Ramos (cell line): ENCODE measurements around the gene CCDC116.
"Not testable (repeated sequence)": the region's sequence is repeated elsewhere in the genome, so short reads cannot be mapped to it uniquely, and the experiment has no call there.

Experiments
- in situ Hi-C: fragments of 300-500 bp; cut with MboI; formaldehyde crosslinking; loops from one replicate; pipeline ENCODE4 v1.14.3; 2022; ENCODE audit warnings: low sequenced_read_pairs; ENCODE audit not compliant: unreplicated experiment

CCDC116 gene

GRCh38 chr22:21606775-21607174 lies 25.8 kb upstream of the CCDC116 start:
- in situ Hi-C loops, result no loop called here

- in situ Hi-C loops, result not testable (repeated sequence)
Observed at GRCh38 chr22:21609556-21610157, 22.9 kb upstream of the CCDC116 start.

- in situ Hi-C loops, result no loop called here
Observed at GRCh38 chr22:21611210-21611977, 21.2 kb upstream of the CCDC116 start.

GRCh38 chr22:21612858-21613257 lies 19.7 kb upstream of the CCDC116 start:
- in situ Hi-C loops, result no loop called here

GRCh38 chr22:21613553-21614233 lies 18.9 kb upstream of the CCDC116 start:
- in situ Hi-C loops, result no loop called here

GRCh38 chr22:21615731-21616130 lies 16.8 kb upstream of the CCDC116 start:
- in situ Hi-C loops, result no loop called here

- in situ Hi-C loops, result not testable (repeated sequence)
Observed at GRCh38 chr22:21617337-21617736, 15.2 kb upstream of the CCDC116 start.

- in situ Hi-C loops, result no loop called here
Observed at GRCh38 chr22:21621025-21621424, 11.5 kb upstream of the CCDC116 start.

GRCh38 chr22:21622011-21622918 lies 10.3 kb upstream of the CCDC116 start:
- in situ Hi-C loops, result no loop called here

GRCh38 chr22:21622919-21623647 lies 9.5 kb upstream of the CCDC116 start:
- in situ Hi-C loops, result no loop called here

- in situ Hi-C loops, result no loop called here
Observed at GRCh38 chr22:21623648-21623970, 9.0 kb upstream of the CCDC116 start.

- in situ Hi-C loops, result no loop called here
Observed at GRCh38 chr22:21624120-21624879, 8.3 kb upstream of the CCDC116 start.

GRCh38 chr22:21624880-21625791 lies 7.4 kb upstream of the CCDC116 start:
- in situ Hi-C loops, result no loop called here

GRCh38 chr22:21626073-21626734 lies 6.4 kb upstream of the CCDC116 start:
- in situ Hi-C loops, result no loop called here

GRCh38 chr22:21626735-21627469 lies 5.7 kb upstream of the CCDC116 start:
- in situ Hi-C loops, result no loop called here

GRCh38 chr22:21628386-21629254 lies 3.9 kb upstream of the CCDC116 start:
- in situ Hi-C loops, result no loop called here
